K562 (cell line): ENCODE results near the gene ANKS1B. TPM values are rescaled to one million over a fixed set of nuclear protein-coding genes. Genes with fewer than 3 reads are reported as not detected.

Experiments
- ATAC-seq: fragments of 200-7000 bp; cut with Tn5 transposase; 3 replicates; pipeline ENCODE4 v1.9.1; 2020; ENCODE audit warnings: moderate library complexity
- BruUV-seq: library from RNA; stranded (reverse); fragments of 400-500 nt; replicated peaks from 2 replicates; lab custom pipeline; 2021; lab: Mats Ljungman, UMichigan
- CTCF ChIA-PET: fragments of 300-600 bp; formaldehyde crosslinking; extraction: SDS; loops from one replicate; lab custom pipeline; 2021; ENCODE audit warnings: low intra/inter-chr PET ratio; lab: Yijun Ruan, JAX
- POLR2A ChIA-PET: fragments of 300-600, 350-650 bp; sonication (Branson Sonifier 250); formaldehyde crosslinking; extraction: SDS; loops from one replicate; lab custom pipeline; 2021; ENCODE audit warnings: antibody characterized with exemption, inconsistent platforms; lab: Yijun Ruan, JAX
- DNase-seq, 4 experiments: peaks; one replicate each; pipeline versions ENCODE4 v3.0.0 to v3.0.0-alpha.2; 2011 to 2018; ENCODE audit warnings: low spot score in 3 of 4, mixed read lengths in 3 of 4; ENCODE audit errors: extremely low read depth in 1 of 4
- FAIRE-seq: peaks from 2 replicates; lab custom pipeline; 2011; peaks lifted over from hg19 to GRCh38; lab: Jason Lieb, UNC
- H2AFZ ChIP-seq: 2 replicates; pipeline ENCODE4 v1.6.0; 2011; ENCODE audit warnings: low read depth, low read length, control low read depth, inconsistent platforms
- H3K27ac ChIP-seq: fragments of 200-600 bp; 3 replicates; pipeline ENCODE4 v1.8.0; 2011; ENCODE audit warnings: low read depth, mild to moderate bottlenecking, control low read depth, inconsistent platforms, low read length, moderate library complexity, mixed read lengths; ENCODE audit errors: extremely low read depth
- H3K27me3 ChIP-seq, 2 experiments: fragments of 300-600 bp in 1 of 2; 2 replicates in 1 of 2; 3 replicates in 1 of 2; pipeline versions ENCODE4 v1.6.0 to v1.8.0; 2011; ENCODE audit warnings: inconsistent platforms in 2 of 2, low read length in 2 of 2, mild to moderate bottlenecking in 1 of 2, mixed read lengths in 1 of 2, moderate library complexity in 1 of 2; ENCODE audit not compliant: control insufficient read depth in 2 of 2, insufficient read depth in 2 of 2
- H3K36me3 ChIP-seq: fragments of 300-600 bp; 3 replicates; pipeline ENCODE4 v1.8.0; 2011; ENCODE audit warnings: mild to moderate bottlenecking, low read length, inconsistent platforms; ENCODE audit not compliant: control insufficient read depth, insufficient read depth
- H3K4me1 ChIP-seq, 2 experiments: fragments of 200-600 bp in 1 of 2; replicated peaks in 1 of 2; 2 replicates in 1 of 2; 3 replicates in 1 of 2; pipeline versions ENCODE4 v1.5.1 to v1.8.0; 2011; ENCODE audit warnings: inconsistent platforms in 2 of 2, low read length in 2 of 2, mild to moderate bottlenecking in 1 of 2, mixed read lengths in 1 of 2, moderate library complexity in 1 of 2; ENCODE audit not compliant: control insufficient read depth in 2 of 2, insufficient read depth in 2 of 2
- H3K4me2 ChIP-seq: 2 replicates; pipeline ENCODE4 v1.6.1; 2011; ENCODE audit warnings: low read length, control low read depth, inconsistent platforms, mixed read lengths; ENCODE audit not compliant: insufficient read depth
- H3K4me3 ChIP-seq: fragments of 200-600 bp; sonication (generic), shearing (Covaris generic); 2 replicates; pipeline ENCODE4 v1.5.1; 2016; ENCODE audit warnings: control low read depth, inconsistent platforms
- H3K79me2 ChIP-seq: fragments of 200-600 bp; 3 replicates; pipeline ENCODE4 v1.8.0; 2011; ENCODE audit warnings: low read length, inconsistent platforms; ENCODE audit not compliant: control insufficient read depth, insufficient read depth
- H3K9ac ChIP-seq, 2 experiments: 2 replicates each; pipeline versions ENCODE4 v1.6.0 to v1.6.1; 2011; ENCODE audit warnings: low read depth in 2 of 2, low read length in 2 of 2, control low read depth in 1 of 2, inconsistent platforms in 1 of 2, mild to moderate bottlenecking in 1 of 2, mixed read lengths in 1 of 2; ENCODE audit not compliant: insufficient read depth in 1 of 2
- H3K9me1 ChIP-seq: one replicate; pipeline ENCODE4 v1.6.0; 2011; ENCODE audit warnings: inconsistent platforms, mild to moderate bottlenecking, low read length, moderate library complexity; ENCODE audit not compliant: control insufficient read depth, insufficient read depth
- H3K9me3 ChIP-seq: replicated peaks from 2 replicates; pipeline ENCODE4 v1.5.1; 2011; ENCODE audit warnings: low read depth, low read length, inconsistent platforms; ENCODE audit not compliant: control insufficient read depth, insufficient read depth
- H4K20me1 ChIP-seq: replicated peaks from 2 replicates; pipeline ENCODE4 v1.6.1; 2011; ENCODE audit warnings: low read length, inconsistent platforms, mixed read lengths; ENCODE audit not compliant: control insufficient read depth, insufficient read depth
- CBX8 ChIP-seq: fragments of 200-600 bp; sonication (generic); IDR thresholded peaks from 2 replicates; pipeline ENCODE4 v1.6.1; 2012; ENCODE audit warnings: borderline replicate concordance, mixed run types, low read depth, mild to moderate bottlenecking, moderate library complexity, mixed read lengths, low read length, control low read depth, inconsistent platforms; ENCODE audit not compliant: poor library complexity, severe bottlenecking; ENCODE audit errors: extremely low read depth
- CSDE1 ChIP-seq, 2 experiments: fragments of 450-650 bp; IDR thresholded peaks; 2 replicates each; pipeline ENCODE4 v1.6.1; 2016; ENCODE audit warnings: mild to moderate bottlenecking in 1 of 2
- NCOA1 ChIP-seq: fragments of 450-650 bp; IDR thresholded peaks from 2 replicates; pipeline ENCODE4 v1.6.1; 2016; ENCODE audit warnings: low read depth
- RBM39 ChIP-seq: fragments of 200-400 bp; formaldehyde crosslinking; optimal IDR thresholded peaks from 2 replicates; pipeline ENCODE3; 2018; ENCODE audit warnings: low read depth, low read length
- RNF2 ChIP-seq: sonication (generic); IDR thresholded peaks from 2 replicates; pipeline ENCODE4 v1.6.1; 2016
- RUNX1 ChIP-seq: sonication (generic); IDR thresholded peaks from 2 replicates; pipeline ENCODE4 v1.6.1; 2016; ENCODE audit warnings: antibody characterized with exemption, low read depth
- ZNF311 ChIP-seq: fragments of 250-450 bp; sonication (Bioruptor Pico); IDR thresholded peaks from 2 replicates; pipeline ENCODE4 v1.4.0; 2020; ENCODE audit warnings: mild to moderate bottlenecking, moderate library complexity
- WGBS: fragments of 100-300 bp; shearing (Covaris generic); methylation state at CpG from one replicate; pipeline ENCODE4 v1.1.6; 2016; ENCODE audit warnings: low coverage, mixed read lengths; ENCODE audit not compliant: insufficient coverage; ENCODE audit errors: missing lambda C conversion rate; 5-methylcytosine and 5-hydroxymethylcytosine counted together
- in situ Hi-C: fragments of 300-500 bp; cut with MboI; formaldehyde crosslinking; loops from 4 replicates; pipeline ENCODE4 v1.15.0; 2018; ENCODE audit warnings: inconsistent platforms, mixed read lengths
- intact Hi-C: fragments of 100-400 bp; cut with micrococcal nuclease; formaldehyde crosslinking; loops from 2 replicates; pipeline ENCODE4 v1.14.2; 2022
- polyA plus RNA-seq, 8 experiments: library from polyadenylated mRNA; depleted of rRNA in 4 of 8; stranded (reverse) in 5 of 8; unstranded in 3 of 8; fragments of >200 nt; fragmentation: Nextera tagmentation in 2 of 8; fragmentation: Illumina TruSeq in 1 of 8; extraction: Ambion mirVana in 2 of 8; extraction: Trizol in 1 of 8; gene quantifications; 2 replicates each; pipeline versions ENCODE4 v1.2.1 to v1.2.3, GENCODE V29; 2011 to 2014; ENCODE audit warnings: inconsistent platforms in 1 of 8, missing spikeins in 1 of 8
- total RNA-seq, 7 experiments: library from RNA; depleted of rRNA in 6 of 7; stranded (reverse); fragments of >200 nt in 6 of 7; fragmentation: Illumina TruSeq in 2 of 7; extraction: Trizol in 2 of 7; gene quantifications; 2 replicates each; pipeline versions ENCODE4 v1.2.1 to v1.2.3, GENCODE V29; 2011 to 2021; ENCODE audit warnings: low replicate concordance in 1 of 7
- TF ChIP-seq, protein P1 (sequence below): sonication (generic); formaldehyde crosslinking; IDR thresholded peaks from 2 replicates; pipeline ENCODE4 v1.8.0; 2022; ENCODE audit warnings: mild to moderate bottlenecking, missing genetic modification reagents

Gene ANKS1B
- total and polyA plus RNA-seq, 9 of the 15 experiments (the other 6 are each of a cell fraction or from before 2014, with no cell fraction given) = 0.04 to 0.47 (median 0.28) TPM; not detected in 4

DNA sequence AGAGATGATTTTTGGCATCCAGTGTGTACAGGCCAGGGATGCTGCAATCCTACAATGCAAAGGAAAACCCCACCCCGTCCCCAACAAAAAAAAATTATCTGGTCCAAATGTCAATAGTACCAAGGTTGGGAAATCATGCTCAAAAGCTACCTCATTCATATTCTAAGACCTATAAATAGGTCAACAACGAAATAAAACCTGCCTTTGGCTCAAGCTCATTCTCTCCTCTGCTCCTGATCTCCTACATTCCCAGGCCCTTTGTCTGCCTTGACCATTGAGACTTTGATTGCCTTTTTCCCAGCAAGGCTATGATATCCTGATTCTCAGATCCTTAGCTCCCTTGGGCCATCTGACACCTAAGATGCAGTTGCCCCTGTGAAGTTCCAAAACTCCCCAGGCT, 30.0 kb downstream of the ANKS1B start:
- WGBS = 0% methylated on average over 2 of the region's 2 CpGs
- Histone ChIP-seq H3K27me3 (no peaks in the 10 kb centered on the region), H3K4me3 (no peak overlapping the region), H3K27ac (no peak overlapping the region), H4K20me1 (no peaks in the 10 kb centered on the region), H3K79me2 (no peaks in the 10 kb centered on the region), H3K4me2 (no peak overlapping the region), H3K9me3 (no peaks in the 10 kb centered on the region), H3K9me1 (peaks cover 3% of the 10 kb centered on the region), H3K9ac (no peak overlapping the region), H2AFZ (no peak overlapping the region), H3K36me3 (no peaks in the 10 kb centered on the region), H3K4me1 (no peaks in the 10 kb centered on the region)
- ATAC-seq = no peak
- CTCF ChIA-PET = no interaction called here
- no peak for FAIRE-seq
- DNase-seq = no peak
- no TSS peak for BruUV-seq
- POLR2A ChIA-PET = no interaction called here
- intact Hi-C loops (no loop called here), in situ Hi-C loops (no loop called here)
- TF ChIP-seq RBM39 (no peak), CBX8 (peak; percentile 76), NCOA1 (no peak), CSDE1 (IDR thresholded peaks at IDR 0.05) (no peak), ZNF311 (CRISPR knock-in tag) (no peak), RUNX1 (no peak), RNF2 (0 out of 2 replicates have a peak, but pooled peaks have one; percentile 40)
- TF ChIP-seq, protein P1, sequence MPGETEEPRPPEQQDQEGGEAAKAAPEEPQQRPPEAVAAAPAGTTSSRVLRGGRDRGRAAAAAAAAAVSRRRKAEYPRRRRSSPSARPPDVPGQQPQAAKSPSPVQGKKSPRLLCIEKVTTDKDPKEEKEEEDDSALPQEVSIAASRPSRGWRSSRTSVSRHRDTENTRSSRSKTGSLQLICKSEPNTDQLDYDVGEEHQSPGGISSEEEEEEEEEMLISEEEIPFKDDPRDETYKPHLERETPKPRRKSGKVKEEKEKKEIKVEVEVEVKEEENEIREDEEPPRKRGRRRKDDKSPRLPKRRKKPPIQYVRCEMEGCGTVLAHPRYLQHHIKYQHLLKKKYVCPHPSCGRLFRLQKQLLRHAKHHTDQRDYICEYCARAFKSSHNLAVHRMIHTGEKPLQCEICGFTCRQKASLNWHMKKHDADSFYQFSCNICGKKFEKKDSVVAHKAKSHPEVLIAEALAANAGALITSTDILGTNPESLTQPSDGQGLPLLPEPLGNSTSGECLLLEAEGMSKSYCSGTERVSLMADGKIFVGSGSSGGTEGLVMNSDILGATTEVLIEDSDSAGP = no peak
